ENCODE data around the gene HCAR1. TPM values are rescaled to one million over a fixed set of nuclear protein-coding genes. Genes with fewer than 3 reads are reported as not detected.
A peak's percentile ranks its signal among the peaks of the same experiment; 100 is the strongest.

HCAR1 gene, protein sequence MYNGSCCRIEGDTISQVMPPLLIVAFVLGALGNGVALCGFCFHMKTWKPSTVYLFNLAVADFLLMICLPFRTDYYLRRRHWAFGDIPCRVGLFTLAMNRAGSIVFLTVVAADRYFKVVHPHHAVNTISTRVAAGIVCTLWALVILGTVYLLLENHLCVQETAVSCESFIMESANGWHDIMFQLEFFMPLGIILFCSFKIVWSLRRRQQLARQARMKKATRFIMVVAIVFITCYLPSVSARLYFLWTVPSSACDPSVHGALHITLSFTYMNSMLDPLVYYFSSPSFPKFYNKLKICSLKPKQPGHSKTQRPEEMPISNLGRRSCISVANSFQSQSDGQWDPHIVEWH
- total RNA-seq: 1 to 10 TPM in 2 of 4 donors, under 1 TPM in 2; under 0.01 to 1.8 (median 1.1) TPM

GRCh38 chr12:122730215-122731014, at the start of gene HCAR1:
Gene HCAR1, minus strand, starts transcription at chr12:122730844. Its CDS starts 505 bp downstream, at chr12:122730339.
- Histone ChIP-seq H3K27me3 (no peaks in the 10 kb centered on the region), H3K36me3 (no peaks in the 10 kb centered on the region), H3K4me1 (peaks cover 0 to 8% (median 0%) of the 10 kb centered on the region in 4 donors), H3K4me3 (peak within 1 kb of the TSS; percentile 4 to 50 (median 26)), H3K9me3 (no peaks in the 10 kb centered on the region), H3K27ac (peak within 1 kb of the TSS in 2 of 4 donors; percentile 53 to 64)
- WGBS, 2 donors: 34 to 53% methylated on average over 32 of the region's 32 CpGs
- TF ChIP-seq POLR2A (IDR thresholded peaks at IDR 0.05) (no peak), CTCF (IDR thresholded peaks at IDR 0.05) (no peak), EP300 (IDR thresholded peaks at IDR 0.05) (no peak)
- no peak for DNase-seq (ENCODE audit: low spot score in 2 of 2)

- H3K4me1 ChIP-seq: peaks cover 0 to 37% (median 12%) of the 10 kb centered on the region in 4 donors
- DNase-seq (ENCODE audit: low spot score in 2 of 2): no peak
- H3K9me3 ChIP-seq: no peaks in the 10 kb centered on the region
- no peak overlapping the region for H3K4me3 ChIP-seq
- TF ChIP-seq EP300 (IDR thresholded peaks at IDR 0.05): no peak
- TF ChIP-seq CTCF (IDR thresholded peaks at IDR 0.05): no peak
- TF ChIP-seq POLR2A (IDR thresholded peaks at IDR 0.05): no peak
- no peaks in the 10 kb centered on the region for H3K27me3 ChIP-seq
- peaks cover 0 to 70% (median 26%) of the 10 kb centered on the region in 3 donors for H3K36me3 ChIP-seq
- 85 to 92% methylated on average over 1 of the region's 1 CpG for WGBS, 2 donors
- H3K27ac ChIP-seq: no peak overlapping the region
Measured at GRCh38 chr12:122757568-122757967, 26.9 kb upstream of the HCAR1 start.

DNA sequence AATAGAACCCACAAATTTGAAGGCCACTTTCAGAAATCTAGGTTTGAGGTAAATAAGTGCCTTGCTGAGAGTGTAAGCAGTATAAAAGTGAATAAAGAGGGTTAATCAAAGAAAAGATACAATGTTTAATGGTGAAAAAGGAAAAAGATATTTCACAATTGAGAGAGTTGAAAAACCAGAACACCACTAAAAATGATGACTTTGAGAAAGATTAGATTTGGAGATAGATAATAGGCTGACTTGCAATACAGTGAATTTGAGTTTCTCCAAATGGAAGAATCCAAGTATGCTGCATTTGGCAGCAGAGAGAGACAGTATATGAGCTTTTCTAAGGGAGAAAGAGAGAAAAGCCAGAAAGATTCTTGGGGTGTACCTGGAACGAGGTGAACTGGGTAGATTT, 24.1 kb upstream of the HCAR1 start:
- Histone ChIP-seq H3K27ac (no peak overlapping the region), H3K4me3 (no peak overlapping the region), H3K4me1 (peaks cover 0 to 44% (median 12%) of the 10 kb centered on the region in 4 donors), H3K36me3 (peaks cover 0 to 49% (median 26%) of the 10 kb centered on the region in 3 donors), H3K9me3 (no peaks in the 10 kb centered on the region), H3K27me3 (no peaks in the 10 kb centered on the region)
- DNase-seq (ENCODE audit: low spot score in 2 of 2): no peak
- TF ChIP-seq EP300 (IDR thresholded peaks at IDR 0.05): no peak
- no peak for TF ChIP-seq POLR2A (IDR thresholded peaks at IDR 0.05)
- no peak for TF ChIP-seq CTCF (IDR thresholded peaks at IDR 0.05)
- 97 to 100% methylated on average over 1 of the region's 1 CpG for WGBS, 2 donors

- no peaks in the 10 kb centered on the region for H3K27me3 ChIP-seq
Measured at GRCh38 chr12:122753319-122753650, 22.6 kb upstream of the HCAR1 start.

More at GRCh38 chr12:122753319-122753650, 22.6 kb upstream of the HCAR1 start:
- peak overlapping the region; percentile 70 to 86 (median 78) for H3K4me3 ChIP-seq
- no peaks in the 10 kb centered on the region for H3K9me3 ChIP-seq
- TF ChIP-seq POLR2A (IDR thresholded peaks at IDR 0.05) (no peak), CTCF (IDR thresholded peaks at IDR 0.05) (no peak), EP300 (IDR thresholded peaks at IDR 0.05) (no peak)
- H3K27ac ChIP-seq: peak overlapping the region; percentile 55 to 89 (median 85)
- 4 to 7% methylated on average over 5 of the region's 5 CpGs for WGBS, 2 donors
- peaks cover 0 to 39% (median 12%) of the 10 kb centered on the region in 4 donors for H3K4me1 ChIP-seq
- no peak for DNase-seq (ENCODE audit: low spot score in 2 of 2)
- peaks cover 0 to 34% (median 19%) of the 10 kb centered on the region in 3 donors for H3K36me3 ChIP-seq

All from tibial nerve (tissue), 4 donors.